Activated naive CD4-positive, alpha-beta T cell treated with anti-CD3 and anti-CD28 coated beads, Interleukin-2, amount 50 U/mL, for 72 hours (primary cell): ENCODE data around the gene CYB561D1. TPM values are rescaled to one million over a fixed set of nuclear protein-coding genes. Genes with fewer than 3 reads are reported as not detected.

ENCODE experiments used
- ATAC-seq, 2 donors: fragments of 150-1000 bp; cut with Tn5 transposase; 2 replicates each; pipeline ENCODE4 v1.10.0; 2021; ENCODE audit warnings: mild to moderate bottlenecking in 2 of 2, moderate library complexity in 2 of 2
- DNase-seq, 2 donors: peaks; one replicate each; pipeline ENCODE4 v3.0.0; 2021 to 2022; ENCODE audit warnings: low spot score in 2 of 2
- H3K27ac Mint-ChIP-seq, 2 donors: one replicate each; pipeline ENCODE4 v1.8.0; 2022; ENCODE audit warnings: mild to moderate bottlenecking in 2 of 2, mixed read lengths in 2 of 2
- H3K36me3 Mint-ChIP-seq, 2 donors: one replicate each; pipeline ENCODE4 v1.8.0; 2022; ENCODE audit warnings: mixed read lengths in 2 of 2
- H3K9me3 Mint-ChIP-seq, 2 donors: one replicate each; pipeline ENCODE4 v1.8.0; 2022; ENCODE audit warnings: mixed read lengths in 2 of 2
- total RNA-seq, 2 donors: library from RNA; stranded (reverse); gene quantifications; one replicate each; pipeline ENCODE4 v1.2.3, GENCODE V29; 2022

CYB561D1 gene
- total RNA-seq, 2 donors from 2014 or later: 11.3 to 14.9 TPM

- H3K9me3 Mint-ChIP-seq: no peaks in the 10 kb centered on the region
- peak in 1 of 2 donors; percentile 63 for DNase-seq
- H3K36me3 Mint-ChIP-seq: peaks cover 0 to 10% of the 10 kb centered on the region in 2 donors
- peak; percentile 62 to 70 for ATAC-seq
- peak within 1 kb of the TSS; percentile 26 to 74 for H3K27ac Mint-ChIP-seq
Measured at GRCh38 chr1:109509176-109510134, 15.6 kb downstream of the CYB561D1 start, which contains the start of gene AMIGO1. Gene AMIGO1 (minus strand): TSS chr1:109509727. CDS start chr1:109508912, 815 bp downstream.

GRCh38 chr1:109513110-109513710, 19.3 kb downstream of the CYB561D1 start:
- DNase-seq: no peak
- no peak for ATAC-seq
- H3K27ac Mint-ChIP-seq: no peak overlapping the region
- H3K36me3 Mint-ChIP-seq: peaks cover 0 to 5% of the 10 kb centered on the region in 2 donors
- H3K9me3 Mint-ChIP-seq: no peaks in the 10 kb centered on the region

GRCh38 chr1:109514846-109515245, 21.0 kb downstream of the CYB561D1 start:
- ATAC-seq (no peak), DNase-seq (no peak)
- Mint-ChIP-seq H3K9me3 (no peaks in the 10 kb centered on the region), H3K27ac (peak overlapping the region in 1 of 2 donors; percentile 69), H3K36me3 (no peaks in the 10 kb centered on the region)

DNA sequence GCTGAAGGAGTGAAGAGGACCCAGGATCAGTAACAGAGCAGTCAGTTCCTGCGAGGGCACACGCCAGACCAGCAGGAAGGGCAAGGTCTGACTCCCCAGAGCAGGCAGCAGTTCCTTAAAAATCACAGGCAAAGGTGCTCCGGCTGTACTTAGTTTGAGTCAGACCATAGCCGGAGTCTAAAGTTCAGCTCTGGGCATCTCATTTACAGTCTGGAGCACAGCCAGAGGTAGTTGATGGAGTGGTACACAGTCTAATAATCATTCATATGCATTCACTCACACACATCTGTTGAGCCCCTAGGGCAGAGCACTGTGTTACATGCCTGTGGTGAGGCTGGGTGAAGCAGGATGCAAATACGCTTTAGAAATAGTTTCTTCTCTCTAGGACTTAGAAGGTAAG, 23.0 kb downstream of the CYB561D1 start:
- no peaks in the 10 kb centered on the region for H3K36me3 Mint-ChIP-seq
- no peak for DNase-seq
- no peak for ATAC-seq
- H3K27ac Mint-ChIP-seq: peak overlapping the region in 1 of 2 donors; percentile 39
- no peaks in the 10 kb centered on the region for H3K9me3 Mint-ChIP-seq

GRCh38 chr1:109517337-109517736, 23.4 kb downstream of the CYB561D1 start:
- DNase-seq: no peak
- H3K27ac Mint-ChIP-seq: no peak overlapping the region
- no peaks in the 10 kb centered on the region for H3K9me3 Mint-ChIP-seq
- H3K36me3 Mint-ChIP-seq: no peaks in the 10 kb centered on the region
- ATAC-seq: no peak

- DNase-seq: no peak
- Mint-ChIP-seq H3K27ac (no peak overlapping the region), H3K36me3 (no peaks in the 10 kb centered on the region), H3K9me3 (no peaks in the 10 kb centered on the region)
- no peak for ATAC-seq
Measured at GRCh38 chr1:109521002-109521951, 27.4 kb downstream of the CYB561D1 start.

DNA sequence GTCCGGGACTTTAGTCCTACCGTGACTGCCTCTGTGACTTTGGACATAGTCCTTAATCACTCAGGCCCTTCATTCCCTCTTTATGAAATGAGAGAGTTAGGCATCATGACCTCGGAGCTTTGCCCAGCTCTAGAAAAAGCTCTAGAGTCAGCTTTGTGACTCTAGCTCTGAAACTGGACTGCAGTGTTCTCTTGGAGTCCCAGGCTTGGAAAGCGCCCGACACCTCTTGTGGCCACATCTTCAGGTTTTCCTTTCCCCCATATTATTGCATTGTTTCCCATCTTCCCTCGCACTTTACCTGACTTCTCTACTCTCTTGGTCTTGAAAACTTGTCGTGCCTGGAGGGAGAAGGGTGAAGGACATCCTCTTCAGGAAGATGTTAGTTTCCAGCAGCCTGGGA, 28.1 kb downstream of the CYB561D1 start:
- no peak for DNase-seq
- no peaks in the 10 kb centered on the region for H3K9me3 Mint-ChIP-seq
- no peaks in the 10 kb centered on the region for H3K36me3 Mint-ChIP-seq
- no peak overlapping the region for H3K27ac Mint-ChIP-seq
- ATAC-seq: no peak

- DNase-seq: no peak
- Mint-ChIP-seq H3K27ac (no peak overlapping the region), H3K9me3 (no peaks in the 10 kb centered on the region), H3K36me3 (no peaks in the 10 kb centered on the region)
- ATAC-seq: no peak
Measured at GRCh38 chr1:109523706-109524105, 29.8 kb downstream of the CYB561D1 start.

- H3K36me3 Mint-ChIP-seq: no peaks in the 10 kb centered on the region
- ATAC-seq (no peak), DNase-seq (no peak)
- peak overlapping the region in 1 of 2 donors; percentile 19 for H3K27ac Mint-ChIP-seq
- no peaks in the 10 kb centered on the region for H3K9me3 Mint-ChIP-seq
Measured at GRCh38 chr1:109527098-109527811, 33.4 kb downstream of the CYB561D1 start.

GRCh38 chr1:109527846-109528695, 34.2 kb downstream of the CYB561D1 start:
- ATAC-seq (no peak), DNase-seq (no peak)
- Mint-ChIP-seq H3K9me3 (no peaks in the 10 kb centered on the region), H3K27ac (peak overlapping the region in 1 of 2 donors; percentile 19), H3K36me3 (no peaks in the 10 kb centered on the region)

- no peak for DNase-seq
- no peaks in the 10 kb centered on the region for H3K9me3 Mint-ChIP-seq
- peak overlapping the region in 1 of 2 donors; percentile 65 for H3K27ac Mint-ChIP-seq
- ATAC-seq: no peak
- H3K36me3 Mint-ChIP-seq: no peaks in the 10 kb centered on the region
Measured at GRCh38 chr1:109528712-109529111, 34.8 kb downstream of the CYB561D1 start.

DNA sequence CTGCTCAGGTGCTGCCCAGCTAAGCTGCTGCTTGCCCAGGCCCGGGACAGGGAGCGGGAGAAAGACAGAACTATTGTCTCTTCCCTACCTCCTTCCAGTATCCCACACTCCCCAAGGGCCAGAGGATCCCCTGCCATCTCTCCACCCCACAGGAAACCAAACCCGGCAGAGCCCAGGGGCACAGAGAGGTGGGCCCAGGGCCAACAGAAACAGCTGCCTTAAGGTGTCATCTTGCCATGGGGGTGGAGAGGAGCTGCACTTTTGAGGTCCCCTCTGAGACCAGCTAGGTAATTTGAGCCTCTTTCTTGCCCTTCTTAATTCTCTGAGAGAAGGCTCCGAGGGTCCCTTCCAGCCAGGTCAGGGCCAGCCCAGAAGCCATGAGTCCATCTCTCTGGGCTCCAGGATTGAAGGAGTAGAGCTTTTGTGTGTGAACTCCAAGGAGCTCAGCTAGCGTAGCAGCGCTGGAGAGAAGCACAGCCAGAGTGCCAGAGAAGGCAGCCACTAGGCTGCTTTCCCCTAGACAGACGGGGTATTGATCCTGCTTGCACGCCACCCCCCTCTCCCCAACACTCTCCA, 36.1 kb downstream of the CYB561D1 start:
- H3K27ac Mint-ChIP-seq: peak overlapping the region in 1 of 2 donors; percentile 40
- no peaks in the 10 kb centered on the region for H3K9me3 Mint-ChIP-seq
- H3K36me3 Mint-ChIP-seq: no peaks in the 10 kb centered on the region
- ATAC-seq: no peak
- no peak for DNase-seq

- peak overlapping the region; percentile 63 to 90 for H3K27ac Mint-ChIP-seq
- ATAC-seq (no peak), DNase-seq (no peak)
- H3K9me3 Mint-ChIP-seq: no peaks in the 10 kb centered on the region
- no peaks in the 10 kb centered on the region for H3K36me3 Mint-ChIP-seq
Measured at GRCh38 chr1:109530457-109531087, 36.7 kb downstream of the CYB561D1 start.

GRCh38 chr1:109531380-109531779, 37.5 kb downstream of the CYB561D1 start:
- Mint-ChIP-seq H3K27ac (peak overlapping the region; percentile 63 to 90), H3K9me3 (no peaks in the 10 kb centered on the region), H3K36me3 (no peaks in the 10 kb centered on the region)
- DNase-seq (no peak), ATAC-seq (no peak)
